AG04450 (cell line): ENCODE measurements around the gene SCO2. TPM values are rescaled to one million over a fixed set of nuclear protein-coding genes. Genes with fewer than 3 reads are reported as not detected.

ENCODE experiments used
- CTCF ChIA-PET: fragments of 300-600, 350-600 bp; formaldehyde crosslinking; extraction: SDS; loops from one replicate; lab custom pipeline; 2022; ENCODE audit warnings: antibody characterized with exemption, inconsistent platforms; lab: Charles Lee
- POLR2A ChIA-PET: fragments of 350-600 bp; formaldehyde crosslinking; extraction: SDS; loops from one replicate; lab custom pipeline; 2021; ENCODE audit warnings: antibody characterized with exemption, inconsistent platforms; lab: Yijun Ruan, JAX
- DNase-seq: peaks from one replicate; pipeline ENCODE4 v3.0.0-alpha.2; 2011; ENCODE audit warnings: low read depth, low spot score
- H3K27ac ChIP-seq: one replicate; pipeline ENCODE4 v1.5.1; 2012; ENCODE audit warnings: low read depth, low read length, control low read depth
- H3K27me3 ChIP-seq: one replicate; pipeline ENCODE4 v1.6.0; 2012; ENCODE audit warnings: low read length; ENCODE audit not compliant: control insufficient read depth, insufficient read depth
- H3K4me3 ChIP-seq: 2 replicates; pipeline ENCODE4 v1.5.1; 2011; ENCODE audit warnings: mild to moderate bottlenecking, low read depth, low read length, control low read depth
- H3K9me3 ChIP-seq: 2 replicates; pipeline ENCODE4 v1.5.1; 2012; ENCODE audit warnings: low read length; ENCODE audit not compliant: control insufficient read depth, insufficient read depth
- polyA plus RNA-seq: library from polyadenylated mRNA; depleted of rRNA; stranded (reverse); fragments of >200 nt; gene quantifications from 2 replicates; pipeline ENCODE4 v1.2.3, GENCODE V29; 2011
- TF ChIP-seq, protein P1 (sequence below): IDR thresholded peaks from 2 replicates; pipeline ENCODE4 v1.5.1; 2011; ENCODE audit warnings: low read depth, low read length, control low read depth, inconsistent platforms

Gene SCO2
- polyA plus RNA-seq, 1 experiment, result 0.15 TPM

DNA sequence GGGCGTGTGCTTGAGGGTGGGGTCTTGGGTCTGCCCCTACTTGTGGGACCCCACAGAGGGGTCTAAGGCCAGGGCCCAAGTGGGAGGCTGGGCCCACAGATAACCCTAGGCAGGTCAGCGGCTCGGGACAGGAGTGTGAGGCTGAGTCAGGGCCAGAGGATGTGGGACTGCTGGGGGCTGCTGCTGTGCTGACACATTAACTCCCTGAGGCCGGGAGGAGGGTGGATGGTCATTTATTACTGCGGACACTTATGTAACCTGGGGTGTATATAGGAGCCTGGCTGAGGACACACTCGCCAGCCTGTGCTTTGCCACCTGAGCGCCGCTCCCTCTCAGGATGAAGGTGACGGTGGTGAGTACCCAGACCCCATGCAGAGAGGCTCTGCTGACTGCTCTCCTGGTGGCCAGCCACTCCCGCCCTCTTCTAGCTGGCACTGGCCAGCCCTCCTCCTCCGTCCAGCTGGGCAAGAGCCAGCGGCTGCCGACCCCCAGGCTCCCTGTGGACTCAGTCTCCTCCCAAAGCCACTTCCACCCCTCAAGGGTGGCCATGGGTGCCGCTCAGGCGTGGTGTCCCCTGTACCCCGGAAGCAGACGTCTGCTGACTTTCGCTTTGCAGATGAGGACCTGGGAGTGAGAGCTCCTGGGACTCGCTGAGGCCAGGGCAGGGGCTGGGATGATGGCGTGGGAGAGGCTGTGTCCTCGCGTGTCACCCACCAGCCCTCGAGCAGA is 38.7 kb downstream of the SCO2 start, which contains the start of gene MIOX:
Gene MIOX (plus strand): TSS at position 299 of the 729 bp plus-strand sequence. CDS start 39 bp downstream, at position 338.
- H3K9me3 ChIP-seq, result peaks cover 4% of the 10 kb centered on the region; the same call in 1 of the 2 replicates
- no peak within 1 kb of the TSS for H3K27ac ChIP-seq
- H3K27me3 ChIP-seq, result peaks cover 8% of the 10 kb centered on the region
- TF ChIP-seq, protein P1, sequence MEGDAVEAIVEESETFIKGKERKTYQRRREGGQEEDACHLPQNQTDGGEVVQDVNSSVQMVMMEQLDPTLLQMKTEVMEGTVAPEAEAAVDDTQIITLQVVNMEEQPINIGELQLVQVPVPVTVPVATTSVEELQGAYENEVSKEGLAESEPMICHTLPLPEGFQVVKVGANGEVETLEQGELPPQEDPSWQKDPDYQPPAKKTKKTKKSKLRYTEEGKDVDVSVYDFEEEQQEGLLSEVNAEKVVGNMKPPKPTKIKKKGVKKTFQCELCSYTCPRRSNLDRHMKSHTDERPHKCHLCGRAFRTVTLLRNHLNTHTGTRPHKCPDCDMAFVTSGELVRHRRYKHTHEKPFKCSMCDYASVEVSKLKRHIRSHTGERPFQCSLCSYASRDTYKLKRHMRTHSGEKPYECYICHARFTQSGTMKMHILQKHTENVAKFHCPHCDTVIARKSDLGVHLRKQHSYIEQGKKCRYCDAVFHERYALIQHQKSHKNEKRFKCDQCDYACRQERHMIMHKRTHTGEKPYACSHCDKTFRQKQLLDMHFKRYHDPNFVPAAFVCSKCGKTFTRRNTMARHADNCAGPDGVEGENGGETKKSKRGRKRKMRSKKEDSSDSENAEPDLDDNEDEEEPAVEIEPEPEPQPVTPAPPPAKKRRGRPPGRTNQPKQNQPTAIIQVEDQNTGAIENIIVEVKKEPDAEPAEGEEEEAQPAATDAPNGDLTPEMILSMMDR, result no peak
- no peak for DNase-seq
- POLR2A ChIA-PET, result no interaction called here
- H3K4me3 ChIP-seq, result no peak within 1 kb of the TSS
- CTCF ChIA-PET, result interaction anchor here (0.7 kb wide), 1 partner anchor 79 kb away, joined by 3 read pairs; no protein-coding TSS in a partner anchor

DNA sequence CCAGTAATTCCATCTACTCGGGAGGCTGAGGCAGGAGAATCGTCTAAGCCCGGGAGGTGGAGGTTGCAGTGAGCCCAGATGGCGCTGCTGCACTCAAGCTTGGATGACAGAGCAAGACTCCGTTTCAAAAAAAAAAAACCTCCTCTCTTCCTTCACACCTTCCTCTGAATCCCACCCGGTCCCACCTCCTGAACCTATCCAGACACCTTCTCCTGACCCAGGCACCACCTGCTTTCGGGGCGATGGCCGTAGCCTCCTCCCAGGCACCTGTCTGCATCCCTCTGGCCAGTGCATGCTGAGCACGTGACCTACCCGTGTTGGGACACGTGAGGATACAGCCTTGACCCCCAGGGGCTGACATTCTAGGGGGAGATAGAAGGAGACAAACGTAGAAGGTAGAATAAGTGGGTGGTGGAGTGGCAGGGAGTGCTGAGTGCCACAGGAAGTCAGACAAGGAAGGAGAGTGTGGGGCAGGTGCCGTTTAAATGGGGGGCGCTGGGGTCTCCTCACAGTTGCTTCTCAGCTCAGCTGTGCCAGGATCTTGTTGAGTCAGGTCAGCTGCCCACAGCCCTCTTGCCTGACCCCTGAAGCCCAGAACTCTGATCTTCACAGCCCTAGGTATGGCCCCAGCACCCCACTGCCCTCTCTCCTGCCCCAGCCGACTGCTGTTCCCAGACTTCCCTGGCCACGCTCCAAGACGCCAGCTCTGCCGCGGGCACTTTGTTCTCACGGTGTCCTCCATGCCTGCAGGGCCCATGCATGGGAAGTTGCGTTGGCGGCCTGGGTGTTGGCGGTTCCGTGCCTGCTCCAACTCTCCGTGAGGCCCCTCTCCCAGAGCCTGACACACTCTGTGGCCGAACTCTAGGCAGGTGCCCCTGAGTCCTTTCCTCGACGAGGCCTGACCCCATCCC is 39.9 kb downstream of the SCO2 start:
- Histone ChIP-seq H3K4me3 (no peak overlapping the region), H3K27me3 (peaks cover 15% of the 10 kb centered on the region), H3K9me3 (peaks cover 4% of the 10 kb centered on the region; the same call in 1 of the 2 replicates), H3K27ac (no peak overlapping the region)
- CTCF ChIA-PET, result interaction anchor here (0.7 to 1.2 kb wide), 2 partner anchors 13 to 80 kb away, joined by 3 read pairs; no protein-coding TSS in a partner anchor
- POLR2A ChIA-PET, result interaction anchor here (0.9 kb wide), 1 partner anchor 258 kb away, joined by 5 read pairs; no protein-coding TSS in a partner anchor
- TF ChIP-seq, protein P1, result no peak
- no peak for DNase-seq

DNA sequence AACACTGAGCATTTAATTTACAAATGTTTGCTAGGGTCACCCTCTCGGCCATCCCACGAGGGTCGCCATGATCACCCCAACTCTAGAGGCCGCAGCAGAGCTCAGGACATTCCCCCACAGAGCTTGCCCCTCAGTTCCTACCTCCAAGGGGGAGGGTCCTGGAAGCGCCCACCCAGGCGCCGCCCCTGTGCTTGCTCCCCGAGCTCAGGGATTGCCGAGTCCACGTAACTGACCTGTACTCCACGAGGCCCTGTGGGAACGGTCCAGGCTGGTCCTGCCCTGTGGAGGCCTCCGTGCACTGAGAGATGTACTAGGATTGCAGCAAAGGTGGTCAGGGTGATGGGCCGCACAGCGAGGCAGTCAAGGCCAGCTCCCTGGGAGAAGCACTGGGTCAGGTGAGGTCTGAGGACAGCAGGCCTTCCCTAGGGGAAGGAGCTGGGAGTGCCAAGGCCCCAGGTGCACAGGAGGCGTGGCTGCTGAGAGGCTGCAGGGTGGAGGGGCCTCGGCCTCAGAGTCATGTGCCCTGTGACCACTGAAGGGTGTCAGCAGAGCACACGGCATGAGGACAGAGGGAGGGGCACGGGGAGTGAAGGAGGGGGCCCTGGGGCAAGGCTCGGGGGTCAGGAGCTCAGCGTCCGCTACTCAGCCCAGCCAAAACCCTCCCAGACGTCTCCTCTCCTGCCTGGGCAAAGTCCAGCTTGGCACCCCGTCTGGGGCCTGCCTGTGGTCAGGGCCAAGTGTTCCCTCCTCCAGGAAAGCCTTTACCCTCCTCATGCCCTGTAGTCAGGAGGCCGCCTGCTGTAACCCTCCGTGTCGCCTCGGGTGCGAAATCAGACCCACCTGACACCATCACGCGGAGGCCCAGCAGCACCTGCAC is 41.2 kb downstream of the SCO2 start:
- H3K27me3 ChIP-seq, result peaks cover 24% of the 10 kb centered on the region
- H3K27ac ChIP-seq, result no peak overlapping the region
- POLR2A ChIA-PET, result interaction anchor here (0.9 kb wide), 1 partner anchor 257 kb away, joined by 5 read pairs; no protein-coding TSS in a partner anchor
- H3K9me3 ChIP-seq, result peaks cover 4% of the 10 kb centered on the region; the same call in 1 of the 2 replicates
- CTCF ChIA-PET, result interaction anchor here (1.2 kb wide), 1 partner anchor 14 kb away, joined by 3 read pairs; no protein-coding TSS in a partner anchor
- no peak overlapping the region for H3K4me3 ChIP-seq
- TF ChIP-seq, protein P1, result no peak
- no peak for DNase-seq

DNA sequence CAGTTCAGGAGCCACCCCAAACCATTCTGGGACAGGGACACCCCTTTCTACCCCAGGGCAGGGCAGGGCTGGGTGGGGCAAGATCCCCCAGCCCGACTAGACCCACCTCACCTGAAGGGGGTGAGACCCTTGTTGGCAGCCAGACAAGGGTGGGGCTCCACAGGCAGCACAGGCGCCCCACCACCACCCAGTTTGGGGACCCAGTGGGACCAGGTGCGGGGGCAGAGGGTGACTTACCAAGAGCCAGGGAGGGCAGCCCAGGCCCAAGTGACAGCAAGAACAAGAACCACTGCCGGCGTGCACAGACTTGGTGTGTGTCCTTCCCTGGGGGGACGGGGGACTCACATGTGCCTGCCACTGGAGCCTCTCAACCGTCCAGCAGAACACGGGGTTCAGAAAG is 41.8 kb downstream of the SCO2 start:
- TF ChIP-seq, protein P1, result no peak
- Histone ChIP-seq H3K27ac (no peak overlapping the region), H3K27me3 (peaks cover 24% of the 10 kb centered on the region), H3K9me3 (peaks cover 4% of the 10 kb centered on the region; the same call in 1 of the 2 replicates), H3K4me3 (no peak overlapping the region)
- ChIA-PET POLR2A (no interaction called here), CTCF (interaction anchor here (1.4 kb wide), 1 partner anchor 15 kb away, joined by 3 read pairs; no protein-coding TSS in a partner anchor)
- DNase-seq, result no peak
